ENCODE results near the gene DCUN1D4.

The DCUN1D4 gene

DNA sequence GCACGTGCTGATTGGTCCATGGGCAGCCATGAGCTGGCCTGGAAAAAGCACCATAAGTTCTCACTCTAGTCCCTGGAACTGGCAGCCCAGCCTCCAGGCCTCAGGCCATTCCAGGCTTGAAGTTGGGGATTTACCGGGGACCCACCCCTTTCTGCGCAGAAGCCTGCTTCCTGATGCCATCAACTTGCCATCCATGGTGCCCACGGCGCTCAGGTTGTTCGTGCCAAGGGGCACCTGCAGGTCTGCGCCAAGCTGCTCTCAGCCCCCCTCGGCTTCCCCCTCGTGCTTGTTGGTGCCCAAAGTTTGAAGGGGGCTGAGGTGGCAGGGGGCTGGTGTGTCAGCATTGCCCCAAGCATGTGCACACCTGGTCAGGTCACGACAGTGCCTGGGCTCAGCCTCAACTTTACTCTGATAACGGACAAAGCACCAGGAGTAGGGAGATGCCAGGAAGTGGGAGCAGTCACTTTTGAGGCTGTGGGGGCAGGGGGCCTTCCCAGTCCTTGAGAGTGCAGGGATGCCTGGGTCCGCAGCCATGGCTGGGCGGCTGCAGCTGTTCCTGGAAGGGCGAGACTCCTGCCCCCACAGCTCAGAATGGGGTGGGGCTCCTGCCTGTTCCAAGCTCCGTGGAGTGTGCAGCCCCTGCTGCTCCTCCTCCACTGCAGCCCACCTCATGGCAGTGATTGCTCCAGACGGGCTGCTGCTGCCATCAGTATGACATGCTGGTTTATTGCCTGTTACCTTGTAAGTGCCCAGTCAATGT, 24.9 kb downstream of the DCUN1D4 start (continued):
- TF ChIP-seq, protein P1, sequence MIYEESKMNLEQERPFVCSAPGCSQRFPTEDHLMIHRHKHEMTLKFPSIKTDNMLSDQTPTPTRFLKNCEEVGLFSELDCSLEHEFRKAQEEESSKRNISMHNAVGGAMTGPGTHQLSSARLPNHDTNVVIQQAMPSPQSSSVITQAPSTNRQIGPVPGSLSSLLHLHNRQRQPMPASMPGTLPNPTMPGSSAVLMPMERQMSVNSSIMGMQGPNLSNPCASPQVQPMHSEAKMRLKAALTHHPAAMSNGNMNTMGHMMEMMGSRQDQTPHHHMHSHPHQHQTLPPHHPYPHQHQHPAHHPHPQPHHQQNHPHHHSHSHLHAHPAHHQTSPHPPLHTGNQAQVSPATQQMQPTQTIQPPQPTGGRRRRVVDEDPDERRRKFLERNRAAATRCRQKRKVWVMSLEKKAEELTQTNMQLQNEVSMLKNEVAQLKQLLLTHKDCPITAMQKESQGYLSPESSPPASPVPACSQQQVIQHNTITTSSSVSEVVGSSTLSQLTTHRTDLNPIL (CRISPR knock-in tag; IDR thresholded peaks at IDR 0.05; ENCODE audit: low read depth): no peak
- TF ChIP-seq BACH2 (CRISPR knock-in tag; IDR thresholded peaks at IDR 0.05; ENCODE audit: borderline replicate concordance): no peak
- TF ChIP-seq TCF4 (CRISPR knock-in tag; IDR thresholded peaks at IDR 0.05; ENCODE audit: borderline replicate concordance): no peak
- no peak for TF ChIP-seq GLIS3 (CRISPR knock-in tag; IDR thresholded peaks at IDR 0.05)

DNA sequence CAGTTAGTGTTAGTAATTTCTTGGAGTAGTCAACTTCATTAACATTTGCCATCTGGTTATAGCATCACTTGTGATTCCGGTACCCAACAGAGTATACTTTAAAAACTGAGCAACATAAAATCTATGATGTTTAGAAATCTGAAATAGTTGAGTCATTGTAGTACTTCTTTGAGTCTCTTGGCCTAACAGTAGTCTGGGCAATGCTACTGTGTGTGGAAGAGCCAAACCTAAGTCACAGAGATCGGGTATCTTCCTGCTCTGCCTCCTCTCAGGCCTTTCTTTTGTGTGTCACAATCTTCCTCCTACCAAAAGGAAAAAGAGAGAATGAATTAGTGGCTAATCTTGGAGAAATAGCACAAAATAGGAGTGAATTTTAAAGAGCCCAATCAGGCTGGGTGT, 25.5 kb downstream of the DCUN1D4 start:
- TF ChIP-seq SNAI2 (CRISPR knock-in tag; IDR thresholded peaks at IDR 0.05): no peak
- TF ChIP-seq RARB (CRISPR knock-in tag; IDR thresholded peaks at IDR 0.05): no peak
- no peak for TF ChIP-seq OSR1 (CRISPR knock-in tag; IDR thresholded peaks at IDR 0.05)
- TF ChIP-seq ZNF565 (CRISPR knock-in tag; conservative IDR thresholded peaks at IDR 0.05; ENCODE audit: low read depth): no peak
- TF ChIP-seq PPARA (CRISPR knock-in tag; IDR thresholded peaks at IDR 0.05; ENCODE audit: borderline replicate concordance): no peak
- no peak for TF ChIP-seq ESRRG (CRISPR knock-in tag; IDR thresholded peaks at IDR 0.05)
- TF ChIP-seq ZFP3 (CRISPR knock-in tag; IDR thresholded peaks at IDR 0.05): no peak
- TF ChIP-seq CSDC2 (CRISPR knock-in tag; IDR thresholded peaks at IDR 0.05): no peak
- no peak for TF ChIP-seq ZC3H10 (CRISPR knock-in tag; IDR thresholded peaks at IDR 0.05)
- 0 out of 3 replicates have a peak, but pooled peaks have one; percentile 28 for ATAC-seq

DNA sequence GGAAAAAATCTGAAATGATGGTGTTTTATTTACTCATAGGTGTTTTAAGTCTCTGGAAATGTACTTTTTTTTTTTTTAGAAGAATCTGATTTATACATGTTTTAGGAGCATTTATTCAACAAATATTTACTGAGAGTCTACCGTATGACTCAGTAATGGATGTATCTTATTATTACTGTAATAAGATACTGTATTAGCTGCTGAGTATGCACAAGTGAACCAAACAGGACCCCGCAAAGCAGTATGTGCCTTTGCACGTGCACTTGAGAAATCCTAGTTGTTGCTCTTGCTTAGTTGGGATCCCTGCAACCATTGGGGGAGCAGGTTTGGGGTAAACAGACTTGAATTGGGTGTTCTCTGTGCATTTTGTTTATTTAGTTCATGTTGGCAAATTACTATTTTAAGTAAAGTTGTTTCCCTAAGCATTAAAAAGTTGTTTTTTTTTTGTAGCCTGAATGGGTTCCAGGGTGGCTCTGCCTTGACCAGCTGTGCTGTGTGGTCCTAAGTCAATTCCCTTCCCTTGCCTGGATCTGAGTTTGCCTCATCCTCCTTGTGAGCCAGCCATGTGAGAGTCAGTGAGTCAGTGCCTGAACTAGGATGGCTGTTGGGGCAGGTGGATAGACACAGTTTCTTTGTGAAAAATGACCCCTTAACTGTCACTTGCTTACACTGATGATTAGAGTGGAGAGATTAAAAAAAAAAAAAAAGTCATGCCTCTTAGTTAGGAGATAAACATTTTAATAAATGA, 27.7 kb downstream of the DCUN1D4 start:
- ATAC-seq: peak; percentile 70
- TF ChIP-seq GLIS3 (CRISPR knock-in tag; IDR thresholded peaks at IDR 0.05) (no peak), OSR1 (CRISPR knock-in tag; IDR thresholded peaks at IDR 0.05) (no peak), ESRRG (CRISPR knock-in tag; IDR thresholded peaks at IDR 0.05) (no peak), ARNTL (CRISPR knock-in tag; IDR thresholded peaks at IDR 0.05; ENCODE audit: borderline replicate concordance, low read depth) (no peak), TOX (CRISPR knock-in tag; IDR thresholded peaks at IDR 0.05; ENCODE audit: borderline replicate concordance) (no peak), ZFP30 (CRISPR knock-in tag; IDR thresholded peaks at IDR 0.05) (no peak), RARB (CRISPR knock-in tag; IDR thresholded peaks at IDR 0.05) (no peak), ZC3H10 (CRISPR knock-in tag; IDR thresholded peaks at IDR 0.05) (no peak), SNAI2 (CRISPR knock-in tag; IDR thresholded peaks at IDR 0.05) (no peak), ZFP3 (CRISPR knock-in tag; IDR thresholded peaks at IDR 0.05) (no peak), CSDC2 (CRISPR knock-in tag; IDR thresholded peaks at IDR 0.05) (no peak), BACH2 (CRISPR knock-in tag; IDR thresholded peaks at IDR 0.05; ENCODE audit: borderline replicate concordance) (no peak), ZNF565 (CRISPR knock-in tag; conservative IDR thresholded peaks at IDR 0.05; ENCODE audit: low read depth) (no peak)
- TF ChIP-seq, protein P2, sequence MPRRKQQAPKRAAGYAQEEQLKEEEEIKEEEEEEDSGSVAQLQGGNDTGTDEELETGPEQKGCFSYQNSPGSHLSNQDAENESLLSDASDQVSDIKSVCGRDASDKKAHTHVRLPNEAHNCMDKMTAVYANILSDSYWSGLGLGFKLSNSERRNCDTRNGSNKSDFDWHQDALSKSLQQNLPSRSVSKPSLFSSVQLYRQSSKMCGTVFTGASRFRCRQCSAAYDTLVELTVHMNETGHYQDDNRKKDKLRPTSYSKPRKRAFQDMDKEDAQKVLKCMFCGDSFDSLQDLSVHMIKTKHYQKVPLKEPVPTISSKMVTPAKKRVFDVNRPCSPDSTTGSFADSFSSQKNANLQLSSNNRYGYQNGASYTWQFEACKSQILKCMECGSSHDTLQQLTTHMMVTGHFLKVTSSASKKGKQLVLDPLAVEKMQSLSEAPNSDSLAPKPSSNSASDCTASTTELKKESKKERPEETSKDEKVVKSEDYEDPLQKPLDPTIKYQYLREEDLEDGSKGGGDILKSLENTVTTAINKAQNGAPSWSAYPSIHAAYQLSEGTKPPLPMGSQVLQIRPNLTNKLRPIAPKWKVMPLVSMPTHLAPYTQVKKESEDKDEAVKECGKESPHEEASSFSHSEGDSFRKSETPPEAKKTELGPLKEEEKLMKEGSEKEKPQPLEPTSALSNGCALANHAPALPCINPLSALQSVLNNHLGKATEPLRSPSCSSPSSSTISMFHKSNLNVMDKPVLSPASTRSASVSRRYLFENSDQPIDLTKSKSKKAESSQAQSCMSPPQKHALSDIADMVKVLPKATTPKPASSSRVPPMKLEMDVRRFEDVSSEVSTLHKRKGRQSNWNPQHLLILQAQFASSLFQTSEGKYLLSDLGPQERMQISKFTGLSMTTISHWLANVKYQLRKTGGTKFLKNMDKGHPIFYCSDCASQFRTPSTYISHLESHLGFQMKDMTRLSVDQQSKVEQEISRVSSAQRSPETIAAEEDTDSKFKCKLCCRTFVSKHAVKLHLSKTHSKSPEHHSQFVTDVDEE (CRISPR knock-in tag; IDR thresholded peaks at IDR 0.05): no peak
- TF ChIP-seq, protein P3, sequence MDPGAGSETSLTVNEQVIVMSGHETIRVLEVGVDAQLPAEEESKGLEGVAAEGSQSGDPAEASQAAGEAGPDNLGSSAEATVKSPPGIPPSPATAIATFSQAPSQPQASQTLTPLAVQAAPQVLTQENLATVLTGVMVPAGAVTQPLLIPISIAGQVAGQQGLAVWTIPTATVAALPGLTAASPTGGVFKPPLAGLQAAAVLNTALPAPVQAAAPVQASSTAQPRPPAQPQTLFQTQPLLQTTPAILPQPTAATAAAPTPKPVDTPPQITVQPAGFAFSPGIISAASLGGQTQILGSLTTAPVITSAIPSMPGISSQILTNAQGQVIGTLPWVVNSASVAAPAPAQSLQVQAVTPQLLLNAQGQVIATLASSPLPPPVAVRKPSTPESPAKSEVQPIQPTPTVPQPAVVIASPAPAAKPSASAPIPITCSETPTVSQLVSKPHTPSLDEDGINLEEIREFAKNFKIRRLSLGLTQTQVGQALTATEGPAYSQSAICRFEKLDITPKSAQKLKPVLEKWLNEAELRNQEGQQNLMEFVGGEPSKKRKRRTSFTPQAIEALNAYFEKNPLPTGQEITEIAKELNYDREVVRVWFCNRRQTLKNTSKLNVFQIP (CRISPR knock-in tag; IDR thresholded peaks at IDR 0.05; ENCODE audit: borderline replicate concordance, low read depth): no peak
- TF ChIP-seq, protein P4, sequence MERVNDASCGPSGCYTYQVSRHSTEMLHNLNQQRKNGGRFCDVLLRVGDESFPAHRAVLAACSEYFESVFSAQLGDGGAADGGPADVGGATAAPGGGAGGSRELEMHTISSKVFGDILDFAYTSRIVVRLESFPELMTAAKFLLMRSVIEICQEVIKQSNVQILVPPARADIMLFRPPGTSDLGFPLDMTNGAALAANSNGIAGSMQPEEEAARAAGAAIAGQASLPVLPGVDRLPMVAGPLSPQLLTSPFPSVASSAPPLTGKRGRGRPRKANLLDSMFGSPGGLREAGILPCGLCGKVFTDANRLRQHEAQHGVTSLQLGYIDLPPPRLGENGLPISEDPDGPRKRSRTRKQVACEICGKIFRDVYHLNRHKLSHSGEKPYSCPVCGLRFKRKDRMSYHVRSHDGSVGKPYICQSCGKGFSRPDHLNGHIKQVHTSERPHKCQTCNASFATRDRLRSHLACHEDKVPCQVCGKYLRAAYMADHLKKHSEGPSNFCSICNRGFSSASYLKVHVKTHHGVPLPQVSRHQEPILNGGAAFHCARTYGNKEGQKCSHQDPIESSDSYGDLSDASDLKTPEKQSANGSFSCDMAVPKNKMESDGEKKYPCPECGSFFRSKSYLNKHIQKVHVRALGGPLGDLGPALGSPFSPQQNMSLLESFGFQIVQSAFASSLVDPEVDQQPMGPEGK (CRISPR knock-in tag; IDR thresholded peaks at IDR 0.05; ENCODE audit: borderline replicate concordance): no peak
- TF ChIP-seq, protein P1 (CRISPR knock-in tag; IDR thresholded peaks at IDR 0.05; ENCODE audit: low read depth): no peak
- TF ChIP-seq, protein P5, sequence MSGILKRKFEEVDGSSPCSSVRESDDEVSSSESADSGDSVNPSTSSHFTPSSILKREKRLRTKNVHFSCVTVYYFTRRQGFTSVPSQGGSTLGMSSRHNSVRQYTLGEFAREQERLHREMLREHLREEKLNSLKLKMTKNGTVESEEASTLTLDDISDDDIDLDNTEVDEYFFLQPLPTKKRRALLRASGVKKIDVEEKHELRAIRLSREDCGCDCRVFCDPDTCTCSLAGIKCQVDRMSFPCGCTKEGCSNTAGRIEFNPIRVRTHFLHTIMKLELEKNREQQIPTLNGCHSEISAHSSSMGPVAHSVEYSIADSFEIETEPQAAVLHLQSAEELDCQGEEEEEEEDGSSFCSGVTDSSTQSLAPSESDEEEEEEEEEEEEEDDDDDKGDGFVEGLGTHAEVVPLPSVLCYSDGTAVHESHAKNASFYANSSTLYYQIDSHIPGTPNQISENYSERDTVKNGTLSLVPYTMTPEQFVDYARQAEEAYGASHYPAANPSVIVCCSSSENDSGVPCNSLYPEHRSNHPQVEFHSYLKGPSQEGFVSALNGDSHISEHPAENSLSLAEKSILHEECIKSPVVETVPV (CRISPR knock-in tag; IDR thresholded peaks at IDR 0.05): no peak
